ENCODE data around the gene CDKAL1. TPM values are rescaled to one million over a fixed set of nuclear protein-coding genes. Genes with fewer than 3 reads are reported as not detected.
A peak's percentile ranks its signal among the peaks of the same experiment; 100 is the strongest.

CDKAL1 gene
- total and polyA plus RNA-seq, 10 of the 15 experiments (the other 5 are each of a cell fraction or from before 2014, with no cell fraction given) = 10.7 to 26.9 (median 17.3) TPM

- TF ChIP-seq ZNF687 (IDR thresholded peaks at IDR 0.05) = peak; percentile 58; the same call in 1 of the 2 replicates
- TF ChIP-seq CEBPZ (IDR thresholded peaks at IDR 0.05; ENCODE audit: low read depth, low read length) = no peak
- no peak for TF ChIP-seq CHD1 (IDR thresholded peaks at IDR 0.05; ENCODE audit: low read depth, low read length)
- TF ChIP-seq ZNF592 (IDR thresholded peaks at IDR 0.05) = no peak
- TF ChIP-seq IKZF1 (conservative IDR thresholded peaks at IDR 0.05) = 0 out of 2 replicates have a peak, but pooled peaks have one; percentile 11
- no peak for TF ChIP-seq USF2 (IDR thresholded peaks at IDR 0.05; ENCODE audit: borderline replicate concordance, low read depth, low read length)
- no peak for TF ChIP-seq BRCA1 (IDR thresholded peaks at IDR 0.05; ENCODE audit: low read depth, low read length)
- TF ChIP-seq NR2C1 (IDR thresholded peaks at IDR 0.05) = no peak
- TF ChIP-seq PKNOX1 (IDR thresholded peaks at IDR 0.05) = peak; percentile 70
- no peak for TF ChIP-seq SUZ12 (IDR thresholded peaks at IDR 0.05; ENCODE audit: unreplicated experiment)
- no peak for TF ChIP-seq GATAD2B (conservative IDR thresholded peaks at IDR 0.05; ENCODE audit: low read depth)
- TF ChIP-seq BMI1 (IDR thresholded peaks at IDR 0.05; ENCODE audit: borderline replicate concordance) = no peak
- TF ChIP-seq SMARCA5 (IDR thresholded peaks at IDR 0.05) = no peak
- no peak for TF ChIP-seq ELK1 (IDR thresholded peaks at IDR 0.05; ENCODE audit: low read depth, low read length)
- no peak for TF ChIP-seq NBN (IDR thresholded peaks at IDR 0.05)
- TF ChIP-seq ZSCAN29 (IDR thresholded peaks at IDR 0.05) = no peak
These were observed 632.5 kb downstream of the CDKAL1 start (continued) for GRCh38 chr6:21166754-21167153.
